Heart left ventricle (tissue), 13 donors: ENCODE data around the gene SMPD3.

ENCODE experiments used
- CTCF ChIP-seq, 12 donors: fragments of 200-600 bp; sonication (generic) in 4 of 12; IDR thresholded peaks; one replicate each; pipeline versions ENCODE4 v1.5.0 to v1.8.0; 2018 to 2022; ENCODE audit warnings: antibody characterized with exemption in 12 of 12, mild to moderate bottlenecking in 5 of 12
- POLR2A ChIP-seq, 2 donors: fragments of 450-650 bp; IDR thresholded peaks; one replicate each; pipeline ENCODE4 v1.6.1; 2017; ENCODE audit warnings: antibody characterized with exemption in 2 of 2, mild to moderate bottlenecking in 2 of 2, moderate library complexity in 2 of 2
- donor health status: ischemic (EF 13 %, LVEDD 7.1; RV severe dilation, severe dysfunction).
- donor health status: DM: no; HTN: yes; CAD: no.
- donor health status: DM: no; HTN: no; CAD: no.
- donor health status: ischemic (EF 25% LVEDD 6.9; RV normal size, moderate dysfunction).
- donor health status: ischemic (EF 25% LVEDD 5.7; RV mildly dilated, moderate dysfunction).
- donor health status: ischemic (EF 35%, LVEDD 5.7; RV mildly dilated, moderate dysfunction).
- donor health status: nonischemic (EF 11% LVEDD 7.7; RV severe dilation, severe dysfunction).
- donor health status: DM: yes; HTN: yes; CAD: no.
- donor health status: PGD.
- donor health status: ischemic (EF 29% LVEDD 5.4; RV normal size, mild dysfunction).
- donor health status: nonischemic (EF 23%, LVEDD 6.1; RV moderate dilation, normal function).

GRCh38 chr16:68383858-68384257, 64.5 kb downstream of the SMPD3 start:
- no peak for TF ChIP-seq CTCF (IDR thresholded peaks at IDR 0.05)
- TF ChIP-seq POLR2A (IDR thresholded peaks at IDR 0.05) = no peak
